WTC11 (cell line): ENCODE results near the gene RND1.

Experiments
- CTCF ChIP-seq: fragments of 200-600 bp; IDR thresholded peaks from 2 replicates; pipeline ENCODE4 v1.8.0; 2022; ENCODE audit warnings: antibody characterized with exemption
- FOXP4 ChIP-seq: sonication (generic); formaldehyde crosslinking; IDR thresholded peaks from 2 replicates; pipeline ENCODE4 v1.8.0; 2022; ENCODE audit warnings: mild to moderate bottlenecking, missing genetic modification reagents
- HMGA2 ChIP-seq: fragments of 250-450 bp; sonication (Bioruptor Pico); IDR thresholded peaks from 2 replicates; pipeline ENCODE4 v1.4.0; 2021; ENCODE audit warnings: mild to moderate bottlenecking, moderate library complexity
- JUN ChIP-seq: sonication (generic); formaldehyde crosslinking; IDR thresholded peaks from 2 replicates; pipeline ENCODE4 v1.8.0; 2023; ENCODE audit warnings: mild to moderate bottlenecking, missing genetic modification reagents
- PREB ChIP-seq: sonication (generic); formaldehyde crosslinking; IDR thresholded peaks from 2 replicates; pipeline ENCODE4 v1.8.1; 2022; ENCODE audit warnings: mild to moderate bottlenecking, missing genetic modification reagents, moderate library complexity, borderline replicate concordance
- USF2 ChIP-seq: sonication (generic); formaldehyde crosslinking; IDR thresholded peaks from 2 replicates; pipeline ENCODE4 v1.8.1; 2023; ENCODE audit warnings: mild to moderate bottlenecking, missing genetic modification reagents, moderate library complexity
- ZNF281 ChIP-seq: sonication (generic); formaldehyde crosslinking; IDR thresholded peaks from 2 replicates; pipeline ENCODE4 v1.8.0; 2023; ENCODE audit warnings: mild to moderate bottlenecking, missing genetic modification reagents

GRCh38 chr12:48824112-48824511 lies 41.6 kb downstream of the RND1 start:
- TF ChIP-seq ZNF281 = no peak
- TF ChIP-seq JUN (CRISPR knock-in tag) = no peak
- TF ChIP-seq PREB (CRISPR knock-in tag) = no peak
- no peak for TF ChIP-seq CTCF
- TF ChIP-seq FOXP4 (CRISPR knock-in tag) = no peak
- TF ChIP-seq USF2 (CRISPR knock-in tag) = no peak
- TF ChIP-seq HMGA2 (CRISPR knock-in tag) = no peak
